SJSA1 (cell line): ENCODE measurements around the gene NCKAP5. TPM values are rescaled to one million over a fixed set of nuclear protein-coding genes. Genes with fewer than 3 reads are reported as not detected.

ENCODE experiments used
- DNase-seq, 2 experiments: peaks; one replicate each; pipeline ENCODE4 v3.0.0-alpha.2; 2015 to 2020; ENCODE audit warnings: low spot score in 2 of 2, low read depth in 1 of 2
- H3K27ac ChIP-seq: fragments of 250-450 bp; sonication (Bioruptor Pico); 2 replicates; pipeline ENCODE4 v1.5.1; 2020; ENCODE audit warnings: mild to moderate bottlenecking, moderate library complexity
- H3K27me3 ChIP-seq: fragments of 250-450 bp; sonication (Bioruptor Pico); replicated peaks from 2 replicates; pipeline ENCODE4 v1.5.1; 2020; ENCODE audit warnings: mild to moderate bottlenecking, moderate library complexity
- H3K36me3 ChIP-seq: fragments of 250-450 bp; sonication (Bioruptor Pico); 2 replicates; pipeline ENCODE4 v1.5.1; 2020; ENCODE audit warnings: mild to moderate bottlenecking
- H3K4me1 ChIP-seq: fragments of 250-450 bp; sonication (Bioruptor Pico); replicated peaks from 2 replicates; pipeline ENCODE4 v1.6.1; 2021; ENCODE audit warnings: mild to moderate bottlenecking
- H3K4me3 ChIP-seq: fragments of 250-450 bp; sonication (Bioruptor Pico); 2 replicates; pipeline ENCODE4 v1.5.1; 2020; ENCODE audit warnings: mild to moderate bottlenecking
- H3K9me3 ChIP-seq: fragments of 250-450 bp; sonication (Bioruptor Pico); replicated peaks from 2 replicates; pipeline ENCODE4 v1.5.1; 2020; ENCODE audit warnings: mild to moderate bottlenecking
- total RNA-seq: library from RNA; depleted of rRNA; stranded (reverse); fragments of >200 nt; shearing (Covaris generic); gene quantifications from 2 replicates; pipeline ENCODE4 v1.2.3, GENCODE V29; 2014

The NCKAP5 gene
- total RNA-seq, 1 experiment from 2014 or later, result 2.5 TPM

DNA sequence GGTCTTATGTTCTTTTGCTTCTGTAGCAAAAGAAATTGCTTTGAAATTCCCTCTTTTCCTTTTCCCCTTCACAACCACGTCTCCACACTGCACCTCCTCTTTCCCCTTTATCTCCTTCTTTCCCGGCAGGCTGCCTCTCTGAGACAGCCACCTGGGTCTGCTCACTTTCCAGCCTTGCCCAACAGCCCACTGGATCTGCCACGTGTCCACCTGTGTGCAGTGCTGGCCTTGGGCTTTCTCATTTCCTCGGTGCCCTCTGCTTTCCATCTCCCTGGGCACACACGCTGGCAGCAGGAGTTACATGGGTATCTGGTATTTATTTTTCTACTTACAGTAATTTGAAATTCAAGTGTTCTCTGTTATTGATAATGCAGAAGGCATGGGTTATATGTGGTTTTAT is 684.8 kb downstream of the NCKAP5 start:
- no peak for DNase-seq
- no peak overlapping the region for H3K4me3 ChIP-seq
- no peaks in the 10 kb centered on the region for H3K4me1 ChIP-seq
- H3K36me3 ChIP-seq, result no peaks in the 10 kb centered on the region
- no peaks in the 10 kb centered on the region for H3K27me3 ChIP-seq
- H3K27ac ChIP-seq, result no peak overlapping the region
- no peaks in the 10 kb centered on the region for H3K9me3 ChIP-seq

DNA sequence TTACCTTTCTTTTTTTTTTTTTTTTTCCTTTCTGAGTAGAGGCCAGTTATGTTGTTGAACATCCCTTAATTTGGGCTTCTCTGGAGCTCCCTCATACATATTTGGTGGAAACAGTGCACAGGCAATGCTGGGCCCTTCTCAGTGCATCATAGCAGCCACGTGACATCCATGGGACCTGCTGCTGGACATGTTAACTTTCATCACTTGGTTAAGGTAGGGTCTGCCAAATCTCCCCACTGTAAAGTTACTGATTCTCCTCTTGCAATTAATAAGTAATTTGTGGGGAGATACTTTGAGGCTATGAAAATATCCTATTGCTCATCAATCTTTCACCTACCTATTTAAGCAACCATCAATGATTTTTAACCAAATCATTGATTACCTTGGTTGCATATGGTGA is 686.7 kb downstream of the NCKAP5 start:
- Histone ChIP-seq H3K4me1 (no peaks in the 10 kb centered on the region), H3K36me3 (no peaks in the 10 kb centered on the region), H3K27ac (no peak overlapping the region), H3K27me3 (no peaks in the 10 kb centered on the region), H3K9me3 (no peaks in the 10 kb centered on the region), H3K4me3 (no peak overlapping the region)
- DNase-seq, result no peak

DNA sequence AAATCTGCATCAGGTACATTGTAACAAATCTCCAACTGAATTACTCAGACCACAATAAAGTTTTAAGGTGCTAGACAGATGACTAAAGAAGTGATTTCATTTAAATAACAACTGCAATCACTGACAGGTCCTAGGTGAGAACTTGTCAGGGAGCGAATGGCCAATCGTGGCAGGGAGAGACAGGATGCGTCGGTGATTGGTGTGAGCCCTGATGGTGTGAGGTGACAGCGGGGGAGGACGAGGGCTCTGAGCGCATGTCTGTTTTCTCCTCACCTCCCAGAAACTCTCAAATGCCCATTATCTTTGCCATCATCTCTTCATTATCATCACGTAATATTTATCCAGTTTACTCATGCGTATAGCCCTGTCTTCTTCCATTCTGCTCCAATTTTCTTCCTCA is 690.3 kb downstream of the NCKAP5 start:
- no peaks in the 10 kb centered on the region for H3K9me3 ChIP-seq
- H3K4me3 ChIP-seq, result no peak overlapping the region
- no peaks in the 10 kb centered on the region; the same call in 1 of the 2 replicates for H3K4me1 ChIP-seq
- H3K27ac ChIP-seq, result no peak overlapping the region
- no peaks in the 10 kb centered on the region for H3K27me3 ChIP-seq
- no peak for DNase-seq
- H3K36me3 ChIP-seq, result no peaks in the 10 kb centered on the region

DNA sequence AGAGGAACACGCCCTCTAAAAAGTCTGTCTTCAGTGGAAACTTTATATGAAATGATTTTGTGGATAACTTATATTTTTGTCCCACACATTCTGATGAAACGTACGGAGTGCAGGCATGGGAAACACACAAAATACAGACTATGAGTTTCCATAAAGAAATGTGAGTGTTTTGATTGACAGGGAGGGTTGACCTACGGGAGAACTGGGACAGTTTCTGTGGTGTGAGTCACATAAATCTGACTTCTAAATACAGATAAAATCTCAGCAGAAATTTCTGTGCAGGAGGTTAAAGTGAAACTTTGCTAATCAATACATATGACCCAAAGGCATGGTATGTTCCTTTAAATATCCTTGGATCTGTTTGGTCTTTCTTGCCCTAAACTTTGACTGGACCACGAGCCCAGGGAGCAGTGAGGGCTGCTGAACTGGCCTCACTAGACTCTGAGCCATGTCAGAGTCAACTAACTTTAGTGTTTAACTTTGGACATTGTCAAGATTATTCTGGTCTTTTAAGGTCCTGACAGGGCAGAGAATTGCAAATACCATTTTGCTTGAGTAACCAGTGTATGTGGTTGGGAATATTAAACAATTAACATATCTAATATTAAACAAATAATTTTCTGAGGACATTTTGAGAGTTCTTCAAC is 691.4 kb downstream of the NCKAP5 start:
- Histone ChIP-seq H3K4me1 (no peaks in the 10 kb centered on the region; the same call in 1 of the 2 replicates), H3K27ac (no peak overlapping the region), H3K9me3 (no peaks in the 10 kb centered on the region), H3K36me3 (no peaks in the 10 kb centered on the region), H3K4me3 (no peak overlapping the region), H3K27me3 (no peaks in the 10 kb centered on the region)
- DNase-seq, result no peak

DNA sequence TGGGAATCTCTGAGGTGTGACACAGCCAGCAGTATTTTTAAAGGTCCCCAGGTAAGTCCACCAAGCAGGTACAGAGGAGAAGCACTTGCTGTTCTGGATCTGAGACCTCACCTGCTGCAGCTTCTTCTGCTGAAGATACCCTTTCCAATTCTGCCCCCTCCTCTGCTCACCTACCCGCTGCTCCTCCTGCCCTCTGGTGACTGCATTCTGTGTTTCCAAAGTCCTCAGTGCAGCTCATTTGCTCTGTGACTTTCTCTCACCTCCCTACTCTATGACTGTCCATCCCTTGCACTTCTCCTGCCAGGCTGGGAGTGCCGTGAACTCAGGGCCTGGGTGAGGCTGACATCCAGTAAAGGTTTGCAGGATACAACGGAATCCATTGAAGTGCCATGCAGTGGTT is 693.1 kb downstream of the NCKAP5 start:
- Histone ChIP-seq H3K9me3 (no peaks in the 10 kb centered on the region), H3K27ac (no peak overlapping the region), H3K36me3 (no peaks in the 10 kb centered on the region), H3K4me3 (no peak overlapping the region), H3K4me1 (no peaks in the 10 kb centered on the region; the same call in 1 of the 2 replicates), H3K27me3 (no peaks in the 10 kb centered on the region)
- DNase-seq, result no peak

DNA sequence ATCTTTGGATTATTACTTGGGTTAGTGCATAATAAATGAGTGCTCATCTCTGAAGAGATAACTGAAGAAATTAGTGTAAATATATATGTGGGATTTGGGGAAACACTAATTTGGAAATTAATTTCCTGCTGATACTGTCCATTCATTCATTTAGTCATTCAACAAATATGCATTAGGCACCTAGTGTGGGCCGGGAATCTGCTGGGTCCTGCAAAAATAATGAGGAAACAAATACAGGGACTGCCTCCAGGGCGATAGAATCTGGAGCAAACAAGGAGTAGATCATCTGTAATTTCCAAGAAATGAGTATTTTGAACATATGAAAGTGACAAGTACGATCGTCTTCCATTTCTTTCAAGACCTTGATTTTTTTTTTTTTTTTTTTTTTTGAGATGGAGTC is 694.5 kb downstream of the NCKAP5 start:
- no peaks in the 10 kb centered on the region for H3K9me3 ChIP-seq
- H3K36me3 ChIP-seq, result no peaks in the 10 kb centered on the region
- H3K4me1 ChIP-seq, result no peaks in the 10 kb centered on the region; the same call in 1 of the 2 replicates
- no peak for DNase-seq
- H3K27me3 ChIP-seq, result no peaks in the 10 kb centered on the region
- no peak overlapping the region for H3K4me3 ChIP-seq
- no peak overlapping the region for H3K27ac ChIP-seq

DNA sequence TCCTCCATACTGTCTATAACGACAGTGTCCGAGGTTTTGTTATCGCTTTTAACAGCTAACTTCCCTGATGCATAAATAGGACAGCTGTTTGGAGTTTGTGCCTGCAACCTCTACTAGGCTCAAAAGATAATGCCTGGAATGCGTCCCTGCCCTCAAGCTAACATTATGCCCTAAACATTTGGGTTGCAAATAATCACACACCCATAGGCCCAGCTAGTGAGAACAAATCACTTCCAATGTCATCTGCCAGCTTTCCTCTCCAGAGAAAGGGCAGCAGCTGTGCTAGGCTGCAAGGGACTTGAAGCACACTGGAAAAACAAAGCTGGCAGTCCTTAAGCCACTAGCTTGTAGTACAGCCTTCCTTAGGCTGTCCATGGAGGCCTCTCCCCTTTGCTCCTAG is 696.4 kb downstream of the NCKAP5 start:
- no peak for DNase-seq
- no peaks in the 10 kb centered on the region for H3K27me3 ChIP-seq
- no peak overlapping the region for H3K27ac ChIP-seq
- H3K4me3 ChIP-seq, result no peak overlapping the region
- H3K36me3 ChIP-seq, result no peaks in the 10 kb centered on the region
- H3K9me3 ChIP-seq, result no peaks in the 10 kb centered on the region
- H3K4me1 ChIP-seq, result no peaks in the 10 kb centered on the region; the same call in 1 of the 2 replicates

DNA sequence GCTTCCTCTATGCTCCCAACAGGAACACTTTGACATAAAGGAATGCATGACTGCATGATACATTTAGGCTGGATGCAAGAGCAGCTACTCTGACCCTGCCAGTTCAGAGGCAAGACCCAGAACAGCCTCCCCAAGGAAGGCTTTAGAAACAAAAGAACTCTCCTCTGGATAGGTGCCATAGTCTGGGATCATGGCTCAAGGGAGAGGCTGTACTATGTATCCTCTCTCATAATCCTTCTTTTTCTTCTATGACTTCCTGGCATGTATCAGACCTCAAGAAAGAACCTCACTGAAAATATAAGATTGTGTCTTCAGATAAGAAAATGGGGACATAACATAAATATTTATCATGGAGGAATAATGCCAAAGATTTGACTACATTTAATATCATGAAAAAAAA is 704.3 kb downstream of the NCKAP5 start:
- H3K27ac ChIP-seq, result no peak overlapping the region
- H3K4me1 ChIP-seq, result no peaks in the 10 kb centered on the region
- no peak overlapping the region for H3K4me3 ChIP-seq
- no peak for DNase-seq
- no peaks in the 10 kb centered on the region for H3K36me3 ChIP-seq
- H3K27me3 ChIP-seq, result 0 out of 2 replicates have a peak, but pooled peaks cover 3% of the 10 kb centered on the region
- no peaks in the 10 kb centered on the region for H3K9me3 ChIP-seq

DNA sequence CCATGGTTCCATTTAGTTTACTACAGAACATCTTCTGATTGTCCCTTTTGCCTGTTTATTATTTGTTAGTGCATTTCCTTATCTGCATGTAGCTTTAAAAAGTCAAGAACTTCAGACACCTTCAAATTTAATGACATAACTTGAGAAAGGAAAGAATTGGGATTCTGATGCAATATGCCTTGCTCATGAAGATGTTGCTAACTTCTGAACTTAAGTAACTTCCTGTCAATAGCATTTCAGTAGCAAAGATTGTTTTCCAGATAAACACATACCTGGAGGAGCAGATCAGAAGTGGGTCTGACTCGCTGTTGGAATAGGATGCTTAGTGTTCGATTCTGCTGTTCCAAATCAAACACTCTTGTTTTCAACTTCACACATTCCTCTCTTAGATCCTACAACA is 708.0 kb downstream of the NCKAP5 start:
- H3K36me3 ChIP-seq, result no peaks in the 10 kb centered on the region
- H3K4me1 ChIP-seq, result no peaks in the 10 kb centered on the region
- no peaks in the 10 kb centered on the region for H3K9me3 ChIP-seq
- no peaks in the 10 kb centered on the region for H3K27me3 ChIP-seq
- no peak overlapping the region for H3K27ac ChIP-seq
- H3K4me3 ChIP-seq, result no peak overlapping the region
- no peak for DNase-seq

DNA sequence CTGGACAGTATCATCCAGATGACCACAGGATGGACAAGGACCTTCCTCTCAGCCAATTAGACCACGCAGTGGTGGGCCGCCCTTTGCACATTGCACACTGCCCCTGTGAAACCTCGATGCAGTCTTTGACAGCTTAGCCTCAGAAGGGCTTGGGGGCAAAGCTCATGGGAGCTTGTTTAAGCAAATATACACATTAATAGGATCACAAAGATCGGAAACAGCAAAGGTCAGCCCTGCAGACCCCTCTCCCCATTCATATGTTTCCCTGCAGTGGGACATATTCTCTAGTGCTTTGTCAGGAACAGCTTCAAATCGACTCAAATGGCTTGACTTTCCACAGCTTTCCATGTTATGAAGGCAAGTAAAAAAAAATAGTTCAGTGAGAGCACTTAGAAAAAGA is 708.7 kb downstream of the NCKAP5 start:
- H3K4me1 ChIP-seq, result no peaks in the 10 kb centered on the region
- no peaks in the 10 kb centered on the region for H3K27me3 ChIP-seq
- H3K4me3 ChIP-seq, result no peak overlapping the region
- H3K27ac ChIP-seq, result no peak overlapping the region
- H3K9me3 ChIP-seq, result no peaks in the 10 kb centered on the region
- no peak for DNase-seq
- no peaks in the 10 kb centered on the region for H3K36me3 ChIP-seq

DNA sequence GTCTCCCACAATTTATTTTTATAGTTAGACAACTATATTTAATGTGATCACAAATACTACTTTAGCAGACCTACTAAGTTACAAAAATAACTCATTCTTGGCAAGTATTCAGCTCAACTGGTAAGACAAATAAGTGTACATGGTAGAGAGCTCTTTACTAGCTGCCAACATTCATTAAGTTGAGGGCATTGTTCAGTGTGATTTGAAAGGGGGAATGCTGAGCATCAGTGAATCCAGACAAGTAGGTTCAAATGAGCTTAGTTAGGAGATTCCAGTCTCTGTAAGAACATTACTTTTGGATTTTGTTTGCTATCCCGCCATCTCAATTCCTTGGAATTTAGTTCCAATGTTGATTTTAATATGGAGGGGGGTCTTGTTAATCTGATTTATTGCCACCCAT is 710.9 kb downstream of the NCKAP5 start:
- no peak for DNase-seq
- H3K27ac ChIP-seq, result no peak overlapping the region
- no peaks in the 10 kb centered on the region for H3K4me1 ChIP-seq
- no peaks in the 10 kb centered on the region for H3K9me3 ChIP-seq
- H3K36me3 ChIP-seq, result no peaks in the 10 kb centered on the region
- no peaks in the 10 kb centered on the region for H3K27me3 ChIP-seq
- H3K4me3 ChIP-seq, result no peak overlapping the region

DNA sequence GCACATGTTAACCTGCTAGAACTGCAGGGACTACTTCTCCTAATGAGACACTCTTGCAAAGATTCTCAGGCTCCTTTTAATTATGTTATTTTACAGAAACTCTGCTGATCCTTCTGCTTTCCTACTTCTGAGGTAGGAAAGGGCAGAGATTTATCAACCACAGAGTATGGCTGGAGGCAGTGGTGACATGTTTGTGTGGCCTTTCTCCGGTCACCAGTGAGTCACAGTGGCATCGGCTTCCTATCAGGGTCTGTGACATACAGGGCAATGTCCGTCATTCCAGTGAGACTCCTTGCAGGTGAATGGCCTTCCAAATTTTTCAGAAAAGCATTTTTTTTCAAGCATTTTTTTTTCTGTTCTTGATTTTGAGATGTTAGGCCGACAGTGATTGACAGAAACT is 717.6 kb downstream of the NCKAP5 start:
- Histone ChIP-seq H3K4me1 (no peaks in the 10 kb centered on the region), H3K4me3 (no peak overlapping the region)
- DNase-seq, result no peak

DNA sequence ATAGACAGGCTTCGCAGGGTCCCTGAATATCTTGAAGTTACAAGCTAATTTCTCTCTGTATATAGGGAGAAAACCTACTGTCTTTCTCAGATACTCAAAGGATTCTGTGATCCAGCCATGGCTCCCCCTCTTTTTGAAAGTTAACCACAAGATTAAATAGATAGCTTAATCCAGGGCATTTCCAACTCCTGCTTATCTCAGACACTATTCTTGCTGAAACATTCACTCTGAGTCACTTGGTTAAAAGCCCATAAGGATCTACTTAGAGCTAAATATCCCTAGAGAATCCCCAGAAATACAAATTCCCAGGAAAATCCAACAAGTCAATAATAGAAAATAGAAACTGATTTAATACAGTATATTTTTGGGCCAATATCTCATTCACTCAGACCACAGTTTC is 719.1 kb downstream of the NCKAP5 start:
- no peaks in the 10 kb centered on the region for H3K27me3 ChIP-seq
- H3K4me1 ChIP-seq, result no peaks in the 10 kb centered on the region
- no peaks in the 10 kb centered on the region for H3K9me3 ChIP-seq
- no peak overlapping the region for H3K27ac ChIP-seq
- peak in 1 of 2 experiments; percentile 15 for DNase-seq
- H3K36me3 ChIP-seq, result no peaks in the 10 kb centered on the region
- no peak overlapping the region for H3K4me3 ChIP-seq

More for the DNA sequence above, 717.6 kb downstream of the NCKAP5 start:
- Histone ChIP-seq H3K27ac (no peak overlapping the region), H3K36me3 (no peaks in the 10 kb centered on the region), H3K27me3 (no peaks in the 10 kb centered on the region), H3K9me3 (no peaks in the 10 kb centered on the region)

DNA sequence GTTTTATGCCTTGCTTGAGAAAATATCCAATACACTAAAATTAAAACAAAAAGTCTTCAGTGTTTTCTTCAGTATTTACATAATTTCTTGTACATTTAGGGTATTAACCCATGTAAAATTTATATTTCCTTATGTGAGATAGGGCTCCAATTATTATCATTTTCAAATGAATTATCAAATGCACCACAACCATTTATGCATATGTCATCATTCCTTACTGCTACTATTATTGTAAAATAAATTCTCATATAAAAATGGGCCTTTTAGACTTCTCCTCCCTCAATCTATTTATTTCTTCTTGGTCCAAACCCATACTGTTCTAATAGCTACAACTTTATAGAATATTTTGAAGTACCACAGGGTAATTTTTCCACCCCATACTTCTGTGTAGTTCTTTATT is 722.9 kb downstream of the NCKAP5 start:
- no peaks in the 10 kb centered on the region for H3K9me3 ChIP-seq
- no peak overlapping the region for H3K27ac ChIP-seq
- no peak for DNase-seq
- H3K27me3 ChIP-seq, result no peaks in the 10 kb centered on the region
- H3K4me3 ChIP-seq, result no peak overlapping the region
- no peaks in the 10 kb centered on the region for H3K36me3 ChIP-seq
- no peaks in the 10 kb centered on the region for H3K4me1 ChIP-seq

DNA sequence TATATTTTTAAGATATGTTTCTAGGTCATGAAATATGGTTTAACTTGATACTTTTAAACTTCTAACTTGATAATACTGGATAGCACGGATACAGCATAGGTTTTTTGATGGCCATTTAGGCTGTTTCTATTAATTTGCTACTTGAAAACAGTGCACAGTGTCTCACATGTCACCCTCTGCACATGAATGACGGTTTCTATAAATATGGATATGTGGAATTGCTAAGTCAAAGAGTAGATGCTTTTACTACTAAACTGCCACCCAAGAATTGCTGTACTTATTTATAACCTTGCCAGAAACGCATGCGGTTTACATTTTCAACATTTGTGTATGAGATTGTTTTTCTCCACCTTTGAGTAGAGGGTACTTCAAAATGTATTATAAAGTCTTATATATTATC is 723.7 kb downstream of the NCKAP5 start:
- DNase-seq, result no peak
- no peaks in the 10 kb centered on the region for H3K36me3 ChIP-seq
- no peaks in the 10 kb centered on the region for H3K9me3 ChIP-seq
- no peaks in the 10 kb centered on the region for H3K27me3 ChIP-seq
- H3K4me1 ChIP-seq, result no peaks in the 10 kb centered on the region
- no peak overlapping the region for H3K4me3 ChIP-seq
- H3K27ac ChIP-seq, result no peak overlapping the region
